Measurements from ENCODE around the gene HINT1.
A peak's percentile ranks its signal among the peaks of the same experiment; 100 is the strongest.
"Not testable (repeated sequence)": the region's sequence is repeated elsewhere in the genome, so short reads cannot be mapped to it uniquely, and the experiment has no call there.

Gene HINT1

GRCh38 chr5:131165119-131165727 is at the start of gene HINT1:
HINT1 (minus strand) TSS chr5:131165256; CDS start chr5:131165205, 51 bp downstream.
- peak; percentile 98 for DNase-seq (ENCODE audit: low spot score)

- no peak for DNase-seq (ENCODE audit: low spot score)
These were observed 49.7 kb upstream of the HINT1 start for GRCh38 chr5:131214609-131215227.

- no peak for DNase-seq (ENCODE audit: low spot score)
These were observed 47.5 kb upstream of the HINT1 start for GRCh38 chr5:131212471-131213021.

- DNase-seq (ENCODE audit: low spot score), result no peak
These were observed 46.6 kb upstream of the HINT1 start for GRCh38 chr5:131211669-131212068.

GRCh38 chr5:131210151-131210510 is 45.1 kb upstream of the HINT1 start:
- DNase-seq (ENCODE audit: low spot score), result no peak

GRCh38 chr5:131209506-131210150 is 44.6 kb upstream of the HINT1 start:
- no peak for DNase-seq (ENCODE audit: low spot score)

- no peak for DNase-seq (ENCODE audit: low spot score)
These were observed 44.1 kb upstream of the HINT1 start for GRCh38 chr5:131209175-131209505.

- DNase-seq (ENCODE audit: low spot score), result no peak
These were observed 41.7 kb upstream of the HINT1 start for GRCh38 chr5:131206772-131207171.

- DNase-seq (ENCODE audit: low spot score), result no peak
These were observed 41.0 kb upstream of the HINT1 start for GRCh38 chr5:131206061-131206460.

- DNase-seq (ENCODE audit: low spot score), result no peak
These were observed 39.9 kb upstream of the HINT1 start for GRCh38 chr5:131204964-131205363.

GRCh38 chr5:131200560-131200959 is 35.5 kb upstream of the HINT1 start:
- no peak for DNase-seq (ENCODE audit: low spot score)

- no peak for DNase-seq (ENCODE audit: low spot score)
These were observed 33.6 kb upstream of the HINT1 start for GRCh38 chr5:131198625-131199024.

- peak; percentile 36 for DNase-seq (ENCODE audit: low spot score)
These were observed 31.3 kb upstream of the HINT1 start for GRCh38 chr5:131196331-131196730.

GRCh38 chr5:131195696-131196095 is 30.6 kb upstream of the HINT1 start:
- DNase-seq (ENCODE audit: low spot score), result no peak

GRCh38 chr5:131194725-131195124 is 29.7 kb upstream of the HINT1 start:
- no peak for DNase-seq (ENCODE audit: low spot score)

- not testable (repeated sequence) for DNase-seq (ENCODE audit: low spot score)
These were observed 28.8 kb upstream of the HINT1 start for GRCh38 chr5:131193897-131194296.

GRCh38 chr5:131193106-131193505 is 28.1 kb upstream of the HINT1 start:
- DNase-seq (ENCODE audit: low spot score), result no peak

GRCh38 chr5:131186561-131187256 is 21.7 kb upstream of the HINT1 start:
- no peak for DNase-seq (ENCODE audit: low spot score)

- DNase-seq (ENCODE audit: low spot score), result no peak
These were observed 20.6 kb upstream of the HINT1 start for GRCh38 chr5:131185523-131186104.

GRCh38 chr5:131182839-131183238 is 17.8 kb upstream of the HINT1 start:
- no peak for DNase-seq (ENCODE audit: low spot score)

- DNase-seq (ENCODE audit: low spot score), result no peak
These were observed 15.4 kb upstream of the HINT1 start for GRCh38 chr5:131180407-131180806.

- no peak for DNase-seq (ENCODE audit: low spot score)
These were observed 6.3 kb upstream of the HINT1 start for GRCh38 chr5:131171276-131171810.

Measured in GM03348 (cell line).